Activated CD8-positive, alpha-beta memory T cell treated with anti-CD3 and anti-CD28 coated beads, Interleukin-2, amount 50 U/mL, for 4 hours (primary cell): ENCODE results near the gene MAN2C1.
"Not testable (repeated sequence)": the region's sequence is repeated elsewhere in the genome, so short reads cannot be mapped to it uniquely, and the experiment has no call there.

Experiments used
- DNase-seq: peaks from one replicate; pipeline ENCODE4 v3.0.0-alpha.2; 2020

MAN2C1 gene

GRCh38 chr15:75367913-75368688 is at the start of gene MAN2C1:
Gene MAN2C1 (minus strand): TSS chr15:75368607. CDS start chr15:75368583, 24 bp downstream.
- DNase-seq: peak; percentile 92

DNA sequence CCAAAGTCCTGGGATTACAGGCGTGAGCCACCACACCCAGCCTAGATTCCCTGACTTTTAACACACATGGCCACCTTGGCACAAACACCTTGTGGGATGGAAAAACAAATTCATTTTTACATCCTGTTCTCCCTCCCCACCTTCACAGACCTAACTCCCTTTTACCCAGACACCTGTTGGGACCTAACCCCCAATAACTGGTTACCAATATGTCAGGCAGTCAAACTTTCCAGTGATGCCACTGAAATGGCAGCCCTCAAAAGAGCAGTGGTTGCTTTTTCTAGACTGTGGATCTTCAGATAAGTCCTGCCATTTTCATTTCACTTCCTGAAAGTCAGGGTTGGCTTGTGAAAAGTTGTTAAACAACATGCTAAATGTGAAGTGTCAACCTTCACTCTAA is 48.2 kb upstream of the MAN2C1 start:
- DNase-seq: no peak

DNA sequence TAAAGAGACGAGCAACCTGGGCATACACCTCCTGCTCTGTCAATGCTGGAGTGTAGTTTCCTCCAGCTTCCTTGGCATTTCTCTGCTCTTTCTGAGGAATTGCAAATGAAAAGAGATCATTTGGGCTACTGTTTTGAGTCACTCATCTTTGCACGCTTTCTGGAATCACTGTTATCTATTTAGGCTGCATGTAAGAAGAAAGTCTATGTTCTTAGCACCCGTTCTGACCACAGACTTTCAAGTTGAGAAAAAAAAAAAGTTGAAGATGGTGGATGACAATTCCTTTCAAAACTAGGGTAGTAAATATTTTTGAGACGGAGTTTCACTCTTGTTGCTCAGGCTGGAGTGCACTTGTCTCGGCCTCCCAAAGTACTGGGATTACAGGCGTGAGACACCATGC is 41.8 kb upstream of the MAN2C1 start:
- DNase-seq: no peak

GRCh38 chr15:75407083-75407482 is 38.7 kb upstream of the MAN2C1 start:
- no peak for DNase-seq

- DNase-seq: no peak
Measured at GRCh38 chr15:75403892-75404291, 35.5 kb upstream of the MAN2C1 start.

- DNase-seq: no peak
Measured at GRCh38 chr15:75397494-75397893, 29.1 kb upstream of the MAN2C1 start.

DNA sequence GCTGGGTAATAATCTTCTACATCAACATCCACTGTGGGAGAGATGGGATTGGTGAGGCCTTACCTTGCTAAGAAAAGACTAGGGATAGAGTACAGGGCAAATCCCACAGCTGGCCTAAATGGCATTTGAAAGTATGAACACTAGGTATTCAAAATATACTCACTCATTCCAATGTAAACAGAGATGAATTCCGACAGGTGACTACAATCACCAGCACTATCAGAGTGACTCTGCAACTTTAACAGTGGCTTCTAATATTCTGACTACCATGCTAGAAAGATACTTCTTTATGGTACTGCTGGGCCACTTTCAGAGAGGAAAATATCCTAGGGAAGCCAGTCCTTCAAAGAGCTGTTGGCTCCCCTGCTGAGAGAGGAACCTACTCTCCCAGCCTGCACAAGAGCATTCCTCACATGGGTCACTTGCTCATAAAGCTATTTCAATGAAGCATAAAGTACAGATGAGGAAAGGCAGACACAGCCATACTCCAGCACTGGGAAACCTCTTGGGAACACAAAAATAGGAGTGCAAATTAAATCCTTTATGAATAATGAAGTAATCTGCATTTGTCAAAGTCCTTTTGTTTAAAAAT is 21.5 kb upstream of the MAN2C1 start:
- DNase-seq: no peak

GRCh38 chr15:75383986-75384385 is 15.6 kb upstream of the MAN2C1 start:
- not testable (repeated sequence) for DNase-seq

DNA sequence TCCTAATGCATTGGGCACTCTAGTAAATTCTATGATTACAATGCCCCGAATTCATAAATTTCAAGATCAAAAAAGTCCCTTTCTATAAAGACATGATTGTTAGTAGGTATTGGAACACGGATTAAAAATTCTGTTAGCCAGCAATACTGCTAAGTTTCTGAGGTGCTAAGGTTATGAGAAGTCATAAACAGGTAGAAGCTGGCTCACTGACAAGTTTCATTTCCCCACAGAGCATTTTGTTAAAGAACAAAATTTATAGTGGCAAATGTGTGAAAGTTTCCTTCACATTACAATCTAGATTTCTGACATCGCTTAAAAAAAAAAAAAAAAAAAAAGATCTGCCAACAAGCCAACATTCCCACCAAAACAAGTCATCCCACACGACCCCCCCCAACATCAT is 12.4 kb upstream of the MAN2C1 start:
- DNase-seq: no peak

DNA sequence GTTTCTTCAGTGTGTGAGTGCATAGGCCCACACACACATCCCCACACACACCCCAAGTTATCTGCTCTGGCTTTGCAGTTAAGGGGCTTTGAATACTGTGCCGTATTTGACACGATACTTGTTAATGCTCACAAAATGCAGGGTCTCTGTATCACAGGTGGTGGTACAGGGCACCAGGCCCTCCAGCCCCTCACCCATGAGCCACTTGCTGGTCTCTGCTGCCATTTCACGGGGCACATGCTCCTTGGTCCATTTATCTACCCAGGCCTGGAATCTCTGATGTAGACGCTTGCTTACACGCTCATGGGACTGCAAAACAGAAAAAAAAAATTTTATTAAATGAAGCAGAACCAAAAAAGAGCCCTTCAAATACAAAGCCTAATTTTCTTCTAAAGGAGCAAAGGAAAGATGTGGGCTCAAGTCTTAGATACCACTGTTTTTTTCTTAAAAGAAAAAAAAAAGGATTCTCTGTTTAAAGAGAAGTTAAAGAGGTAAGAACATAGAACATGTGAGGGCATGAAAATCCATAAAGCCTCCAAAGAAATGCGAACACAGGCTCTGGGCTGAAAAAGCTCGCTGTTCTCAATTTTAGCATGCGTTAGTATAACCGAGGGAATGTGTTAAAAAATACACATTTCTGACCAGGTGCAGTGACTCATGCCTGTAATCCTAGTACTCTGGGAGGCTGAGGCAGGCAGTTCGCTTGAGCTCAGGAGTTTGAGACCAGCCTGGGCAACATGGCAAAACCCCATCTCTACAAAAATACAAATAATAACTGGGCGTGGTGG is 3.7 kb upstream of the MAN2C1 start:
- DNase-seq: no peak

DNA sequence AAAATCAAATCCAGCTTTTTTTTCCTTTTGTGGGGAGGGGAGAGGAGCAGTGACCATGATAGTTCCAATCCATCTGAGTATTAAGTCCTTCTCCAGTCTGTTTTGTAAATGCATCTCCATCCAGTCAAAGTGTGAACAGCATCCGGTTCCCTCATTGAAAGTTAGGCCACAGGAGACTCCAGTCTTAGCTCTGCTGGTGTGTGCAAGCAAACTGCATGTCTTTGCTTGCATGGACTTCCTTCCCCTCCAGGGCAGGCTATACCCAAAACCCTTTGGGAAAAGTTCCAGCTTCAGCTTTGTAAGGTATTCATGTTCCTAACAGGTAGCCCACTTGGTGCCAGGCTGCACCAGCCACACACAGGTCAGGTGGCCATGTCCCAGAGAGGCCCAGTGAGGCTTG is 3.1 kb upstream of the MAN2C1 start:
- DNase-seq: no peak

DNA sequence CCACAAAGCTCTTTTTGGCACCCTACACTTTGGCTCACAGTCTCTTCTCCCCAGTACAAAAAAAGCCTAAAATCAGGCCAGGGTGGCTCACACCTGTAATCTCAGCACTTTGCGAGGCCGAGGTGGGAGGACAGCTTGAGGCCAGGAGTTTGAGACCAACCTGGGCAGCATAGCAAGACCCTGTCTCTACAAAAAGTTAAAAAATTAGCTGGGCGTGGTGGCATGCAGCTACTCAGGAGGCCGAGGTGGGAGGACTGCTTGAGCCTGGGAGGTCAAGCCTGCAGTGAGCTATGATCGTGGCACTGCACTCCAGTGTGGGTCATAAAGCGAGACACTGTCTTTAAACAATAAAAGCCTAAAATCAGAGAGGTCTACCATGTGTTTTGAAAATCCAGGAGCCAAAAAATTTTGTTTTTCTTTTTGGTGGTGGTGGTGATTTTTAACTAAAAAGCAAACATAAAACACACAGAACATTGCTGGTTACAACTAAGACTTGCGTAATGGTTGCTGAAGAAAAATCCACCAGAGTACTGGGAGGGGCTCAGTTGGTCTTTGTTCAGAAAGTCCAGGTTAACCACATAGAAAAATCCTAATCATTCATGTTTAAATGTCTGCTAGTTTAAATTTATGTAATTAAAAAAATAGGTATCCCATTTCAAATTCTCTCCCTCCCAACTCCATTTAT is 1.6 kb upstream of the MAN2C1 start:
- no peak for DNase-seq

GRCh38 chr15:75368689-75369239 is 357 bp upstream of the MAN2C1 start:
- no peak for DNase-seq

DNA sequence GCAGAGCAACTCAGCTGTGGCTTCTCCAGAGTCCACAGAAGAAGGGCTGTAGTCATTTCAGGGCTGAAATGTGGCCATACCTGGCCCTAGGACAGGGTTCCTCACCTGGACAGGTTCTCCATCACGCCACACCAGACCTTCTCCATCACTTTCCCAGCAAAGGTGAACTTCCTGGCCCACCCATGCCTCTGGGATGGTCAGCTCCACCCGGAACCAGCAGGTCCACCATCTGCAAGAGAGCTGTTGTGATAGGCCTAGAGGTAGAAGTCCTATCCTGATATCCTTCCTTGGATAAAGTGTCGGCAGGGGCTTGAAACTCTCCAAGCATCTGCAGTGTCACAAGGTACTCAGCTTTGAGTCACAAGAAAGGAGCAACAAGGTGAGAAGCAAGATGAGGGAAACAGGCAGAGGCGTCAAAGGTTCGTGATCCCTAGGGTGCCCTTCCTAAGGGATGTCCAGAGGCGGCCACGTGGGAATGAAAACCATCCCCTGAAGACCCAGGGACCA is 948 bp downstream of the MAN2C1 start:
- no peak for DNase-seq

DNA sequence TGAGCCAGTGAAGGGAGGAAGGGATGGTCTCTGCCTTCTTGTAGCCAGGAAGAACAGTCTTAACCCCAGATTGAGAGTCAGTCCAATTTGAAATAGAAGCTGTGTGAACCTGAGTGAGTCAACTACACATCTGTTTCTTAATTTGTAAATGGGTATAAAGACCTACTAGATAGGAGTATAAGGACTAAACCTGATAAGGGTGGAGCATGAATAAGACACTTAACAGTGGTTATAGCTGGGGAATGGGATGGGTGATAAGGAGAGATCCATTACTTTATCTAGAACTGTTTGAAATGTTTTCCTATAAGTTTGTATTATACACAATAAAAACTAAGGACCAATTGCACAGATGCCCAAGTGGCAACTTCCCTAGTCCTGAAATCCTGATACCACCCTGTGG is 1.4 kb downstream of the MAN2C1 start:
- DNase-seq: no peak

DNA sequence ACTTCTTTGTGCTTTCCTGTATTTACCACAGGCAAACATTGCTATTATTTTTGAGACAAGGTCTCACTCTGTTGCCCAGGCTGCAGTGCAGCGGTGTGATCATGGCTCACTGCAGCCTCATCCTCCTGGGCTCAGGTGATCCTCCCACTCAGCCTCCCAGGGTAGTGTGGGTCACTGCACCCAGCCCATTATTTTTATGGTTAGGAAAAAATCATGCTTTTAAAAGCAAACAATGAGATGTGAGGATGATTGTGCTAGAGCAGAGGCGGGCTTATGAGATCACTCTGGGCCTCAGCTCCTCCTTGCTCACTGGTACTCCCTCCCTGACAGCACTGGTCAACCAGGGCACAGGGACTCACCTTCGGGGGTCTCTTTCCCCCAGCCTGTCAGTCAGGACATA is 2.2 kb downstream of the MAN2C1 start:
- no peak for DNase-seq

GRCh38 chr15:75364881-75365280 is 3.5 kb downstream of the MAN2C1 start:
- DNase-seq: no peak

DNA sequence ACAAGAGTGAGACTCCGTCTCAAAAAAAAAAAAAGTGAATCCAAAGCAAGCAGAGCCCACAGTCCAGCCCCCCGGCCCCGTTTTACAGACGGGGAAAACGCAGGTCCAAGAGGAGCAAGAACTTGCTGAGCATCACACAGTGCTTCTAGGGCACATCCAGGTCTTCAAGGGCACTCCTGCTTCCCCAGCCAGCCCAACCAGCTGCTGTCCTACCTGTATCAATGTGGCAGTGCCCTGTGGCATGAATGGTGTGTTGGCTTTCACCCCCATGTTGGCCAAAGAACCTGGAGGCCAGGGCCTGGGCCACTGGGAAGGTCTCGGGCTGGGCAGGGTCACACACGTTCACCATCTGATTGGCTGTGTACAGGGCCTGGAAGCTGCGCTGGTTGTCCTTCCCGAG is 4.6 kb downstream of the MAN2C1 start:
- DNase-seq: no peak

- DNase-seq: no peak
Measured at GRCh38 chr15:75362642-75363249, 5.7 kb downstream of the MAN2C1 start.

DNA sequence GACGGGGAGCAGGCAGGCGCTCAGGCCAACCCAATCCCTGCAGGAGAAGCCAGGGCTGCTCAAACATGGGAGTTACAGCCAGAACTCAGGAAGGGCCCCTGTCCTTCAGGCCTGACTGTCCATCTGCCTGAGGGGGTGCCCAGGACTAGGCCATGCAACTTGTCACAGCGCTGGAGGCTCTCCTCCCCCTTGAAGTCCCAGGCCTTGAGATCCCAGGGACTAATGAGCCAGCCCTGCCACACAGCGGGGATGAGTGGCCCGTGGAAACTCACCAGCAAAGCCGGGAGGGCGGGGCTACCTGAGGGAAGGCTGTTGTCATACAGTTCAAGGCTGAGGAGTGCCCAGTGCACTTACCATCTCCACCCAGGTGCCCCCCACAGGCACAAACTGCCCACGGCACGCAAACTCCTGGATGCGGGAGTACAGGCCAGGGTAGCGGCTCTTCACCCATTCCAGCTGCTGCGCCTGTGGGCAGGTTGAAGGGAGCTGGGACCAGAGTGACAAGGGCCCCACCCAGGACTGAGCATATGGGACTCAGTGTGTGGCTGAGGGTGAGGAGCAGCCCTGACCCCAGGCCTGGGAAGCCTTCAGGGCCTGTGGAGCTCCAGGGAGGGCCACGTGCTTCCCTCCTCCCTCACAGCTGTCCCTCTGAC is 6.3 kb downstream of the MAN2C1 start:
- no peak for DNase-seq

- DNase-seq: no peak
Measured at GRCh38 chr15:75361361-75361988, 6.9 kb downstream of the MAN2C1 start.
